Measurements from ENCODE around the gene CST7.

CST7 gene

DNA sequence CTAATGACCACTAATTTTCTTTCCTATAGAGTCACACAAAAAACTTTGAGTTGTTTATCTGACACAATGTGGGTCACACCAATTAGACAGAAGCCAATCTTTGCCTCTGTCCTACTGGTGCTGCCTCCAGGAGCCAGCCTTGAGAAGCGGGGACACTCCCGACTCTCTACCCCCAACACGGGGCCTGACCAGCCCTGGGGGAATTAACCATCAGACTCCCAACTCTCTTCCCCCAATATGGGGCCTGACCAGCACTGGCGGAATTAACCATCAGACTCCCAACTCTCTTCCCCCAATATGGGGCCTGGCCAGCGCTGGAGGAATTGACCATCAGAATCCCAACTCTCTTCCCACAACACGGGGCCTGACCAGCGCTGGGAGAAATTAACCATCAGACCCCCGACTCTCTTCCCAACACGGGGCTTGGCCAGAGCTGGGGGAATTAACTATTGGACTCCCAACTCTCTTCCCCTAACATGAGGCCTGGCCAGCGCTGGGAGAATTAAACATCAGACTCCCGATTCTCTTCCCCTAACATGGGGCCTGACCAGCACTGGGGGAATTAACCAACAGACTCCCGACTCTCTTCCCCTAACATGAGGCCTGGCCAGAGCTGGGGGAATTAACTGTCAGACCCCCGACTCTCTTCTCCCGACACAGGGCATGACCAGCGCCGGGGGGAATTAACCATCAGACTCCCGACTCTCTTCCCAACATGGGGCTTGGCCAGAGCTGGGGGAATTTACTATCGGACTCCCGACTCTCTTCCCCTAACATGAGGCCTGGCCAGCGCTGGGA, 12.5 kb downstream of the CST7 start:
- no peak overlapping the region for H3K4me3 ChIP-seq (ENCODE audit: low read depth, low read length)
- DNase-seq (ENCODE audit: low read depth): no peak

DNA sequence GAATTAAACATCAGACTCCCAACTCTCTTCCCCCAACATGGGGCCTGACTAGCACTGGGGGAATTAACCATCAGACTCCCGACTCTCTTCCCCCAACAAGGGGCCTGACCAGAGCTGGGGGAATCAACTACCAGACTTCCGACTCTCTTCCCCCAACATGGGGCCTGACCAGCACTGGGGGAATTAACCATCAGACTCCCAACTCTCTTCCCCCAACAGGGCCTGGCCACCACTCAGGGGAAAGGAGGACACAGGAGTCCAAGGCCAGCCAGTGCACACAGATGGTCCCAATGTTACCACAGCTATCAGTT, 13.1 kb downstream of the CST7 start:
- DNase-seq (ENCODE audit: low read depth): no peak
- no peak overlapping the region for H3K4me3 ChIP-seq (ENCODE audit: low read depth, low read length)

DNA sequence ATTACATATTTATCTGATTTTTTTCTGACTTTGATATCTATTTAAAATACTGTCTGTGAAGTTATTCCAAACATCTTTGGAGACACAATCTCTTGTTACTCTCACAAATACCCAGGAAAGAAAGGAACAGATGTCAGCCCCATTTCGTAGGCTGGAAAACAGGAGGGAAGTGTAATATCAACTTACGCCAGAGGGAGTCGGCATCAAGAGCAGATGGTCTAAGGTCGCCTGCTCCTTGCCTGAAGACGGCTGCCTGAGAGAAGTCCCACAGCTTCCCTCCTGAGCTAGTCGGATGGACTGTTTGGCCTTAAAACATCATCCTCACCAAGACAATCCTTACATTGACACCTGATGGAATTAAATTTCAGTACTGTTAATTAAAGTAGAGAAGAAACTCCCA, 13.4 kb downstream of the CST7 start:
- no peak for DNase-seq (ENCODE audit: low read depth)
- H3K4me3 ChIP-seq (ENCODE audit: low read depth, low read length): no peak overlapping the region

DNA sequence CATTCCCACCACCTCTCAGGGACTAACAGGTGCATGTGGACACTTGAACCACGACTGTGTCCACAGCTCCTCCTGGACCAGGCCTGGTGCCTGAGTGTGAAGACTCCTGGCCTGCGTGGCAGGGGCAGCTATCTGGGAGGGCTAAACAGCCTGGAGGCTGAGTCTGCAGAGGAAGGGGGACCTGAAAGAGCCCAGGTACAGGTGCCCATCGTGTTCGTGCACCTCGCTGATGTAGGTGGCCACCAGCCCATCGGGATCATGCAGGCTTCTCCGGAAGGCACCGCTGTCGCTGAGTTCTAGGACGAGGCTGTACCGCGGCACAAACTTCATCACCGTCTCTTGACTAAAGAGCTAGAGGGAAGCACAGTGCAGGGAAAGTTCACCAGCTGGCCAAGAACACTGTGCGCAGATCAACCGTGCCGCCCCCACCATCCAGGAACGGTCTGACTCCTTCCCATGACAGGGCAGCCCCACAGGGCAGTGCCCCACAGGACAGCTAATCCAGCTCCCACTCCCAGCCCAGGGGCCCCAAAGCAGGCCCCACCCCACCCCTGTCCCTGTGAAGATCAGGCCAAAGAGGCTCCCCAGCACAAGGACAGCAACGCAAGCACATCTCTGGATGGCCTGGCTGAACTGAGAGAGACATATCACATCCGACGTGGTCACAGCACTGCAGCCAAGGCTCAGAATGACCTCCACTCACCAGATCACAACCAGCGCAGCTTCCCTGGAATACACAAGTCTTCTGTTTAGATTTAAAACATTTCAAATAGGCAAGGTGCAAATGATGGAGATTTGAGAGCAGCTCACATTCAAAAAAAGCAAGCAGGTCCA, 14.8 kb downstream of the CST7 start:
- H3K4me3 ChIP-seq (ENCODE audit: low read depth, low read length): no peak overlapping the region
- no peak for DNase-seq (ENCODE audit: low read depth)

DNA sequence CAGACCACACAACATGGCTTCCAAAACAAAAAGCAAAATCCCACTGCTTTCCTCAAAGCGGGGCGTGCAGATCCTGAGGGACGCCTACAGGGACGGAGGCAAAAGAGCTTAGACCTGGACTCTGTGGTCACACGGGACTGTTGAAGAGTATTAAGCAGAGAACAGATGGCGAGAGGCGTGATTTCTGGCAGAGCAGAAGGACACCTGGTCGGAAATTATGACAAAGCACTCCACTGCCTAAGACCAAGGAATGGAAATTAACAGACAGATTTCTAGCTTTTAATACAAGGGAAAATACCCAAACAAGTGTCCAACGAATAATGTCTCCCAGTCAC, 15.4 kb downstream of the CST7 start:
- no peak overlapping the region for H3K4me3 ChIP-seq (ENCODE audit: low read depth, low read length)
- DNase-seq (ENCODE audit: low read depth): no peak

DNA sequence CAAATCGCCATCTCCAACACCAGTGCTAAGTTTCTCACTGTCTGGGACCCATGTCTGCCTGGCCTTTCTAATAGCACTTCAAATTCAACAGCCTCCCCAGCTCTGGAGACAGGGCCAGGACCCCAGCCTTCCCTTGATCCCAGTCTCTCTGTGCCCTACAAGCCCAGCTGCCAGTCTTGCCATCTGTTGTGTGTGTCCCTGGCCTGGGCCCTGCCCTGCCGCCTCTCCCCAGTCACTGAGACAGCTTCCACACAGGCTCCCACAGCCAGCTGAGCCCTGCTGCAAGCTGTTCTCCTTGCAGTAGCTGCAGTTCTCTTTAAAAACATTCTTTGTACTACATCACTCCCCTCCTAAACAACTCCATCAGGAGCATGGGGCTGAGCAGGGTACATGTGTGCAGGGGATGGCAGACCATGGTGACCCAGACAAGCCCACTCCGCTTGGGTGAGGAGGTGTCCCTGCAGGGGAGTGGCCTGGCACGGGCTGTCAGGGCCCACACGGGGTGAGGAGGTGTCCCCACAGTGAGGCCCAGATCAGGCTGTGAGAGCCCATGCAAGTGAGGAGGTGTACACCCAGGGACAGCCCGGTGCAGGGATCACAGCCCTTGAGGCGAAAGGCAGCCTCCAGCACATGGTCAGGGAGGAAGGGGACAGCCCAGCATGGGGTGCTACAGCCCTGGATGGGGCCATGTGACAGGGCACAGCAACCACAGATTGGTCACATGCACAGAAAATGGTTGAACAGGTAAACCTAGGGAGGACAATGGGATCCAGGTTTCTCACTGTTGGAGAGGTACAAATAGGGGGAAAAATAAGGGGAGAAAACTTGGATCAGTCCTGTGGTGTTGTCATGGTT, 16.2 kb downstream of the CST7 start:
- no peak for DNase-seq (ENCODE audit: low read depth)
- H3K4me3 ChIP-seq (ENCODE audit: low read depth, low read length): no peak overlapping the region

DNA sequence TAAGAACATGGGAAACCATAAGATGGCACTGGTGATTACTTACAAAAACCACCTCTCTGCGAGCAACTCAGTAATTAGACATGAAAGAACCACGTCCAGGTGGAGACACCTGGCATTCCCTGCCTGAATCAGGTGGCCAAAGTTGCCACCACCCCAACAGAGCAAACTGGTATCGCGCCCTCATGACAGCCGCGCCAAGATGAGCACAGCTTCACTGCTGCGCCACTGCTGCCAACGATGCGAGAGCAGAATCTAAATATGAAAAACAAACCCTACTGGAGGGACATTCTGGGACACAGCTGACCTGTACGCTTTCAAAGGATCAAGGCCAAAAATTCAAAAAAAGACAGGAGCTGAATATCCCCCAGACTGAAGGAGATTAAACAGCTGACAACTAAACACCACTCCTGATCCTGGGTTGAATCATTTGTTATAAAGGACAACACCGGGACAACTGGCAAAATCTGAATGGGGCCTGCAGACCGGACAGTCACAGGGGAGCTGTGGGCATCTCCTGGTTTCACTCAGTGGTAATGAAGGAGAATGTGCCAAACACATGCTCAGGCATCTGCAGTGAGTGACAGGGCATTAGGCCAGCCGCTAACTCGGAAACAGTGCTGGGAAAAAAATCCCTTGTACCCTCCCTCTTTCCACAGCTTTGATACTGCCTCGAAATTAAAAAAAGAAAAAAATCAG, 17.4 kb downstream of the CST7 start:
- DNase-seq (ENCODE audit: low read depth): no peak
- H3K4me3 ChIP-seq (ENCODE audit: low read depth, low read length): no peak overlapping the region

DNA sequence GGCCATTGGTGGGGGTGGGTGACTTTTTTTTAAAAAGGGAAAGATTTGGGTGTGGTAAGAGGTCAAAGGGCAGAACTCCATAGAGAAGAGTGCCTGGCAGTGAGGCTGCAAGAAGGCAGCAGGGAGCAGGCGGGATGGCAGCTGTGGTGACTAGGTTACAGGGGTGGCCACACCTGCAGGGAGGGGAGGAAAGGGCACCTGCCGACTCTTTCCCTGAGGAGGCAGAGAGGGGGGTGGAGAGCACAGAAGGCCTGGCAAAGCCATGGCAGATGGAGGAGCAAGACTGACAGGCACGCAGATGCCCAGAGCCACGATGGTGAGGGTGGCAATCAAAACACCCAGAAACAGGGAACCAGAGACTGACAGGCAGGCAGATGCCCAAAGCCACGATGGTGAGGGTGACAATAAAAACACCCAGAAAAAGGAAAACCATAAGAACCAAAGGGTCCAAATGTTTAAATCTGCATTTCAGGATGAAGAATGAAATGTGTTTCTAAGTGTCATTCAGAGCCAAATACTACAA, 19.3 kb downstream of the CST7 start:
- no peak overlapping the region for H3K4me3 ChIP-seq (ENCODE audit: low read depth, low read length)
- DNase-seq (ENCODE audit: low read depth): no peak

DNA sequence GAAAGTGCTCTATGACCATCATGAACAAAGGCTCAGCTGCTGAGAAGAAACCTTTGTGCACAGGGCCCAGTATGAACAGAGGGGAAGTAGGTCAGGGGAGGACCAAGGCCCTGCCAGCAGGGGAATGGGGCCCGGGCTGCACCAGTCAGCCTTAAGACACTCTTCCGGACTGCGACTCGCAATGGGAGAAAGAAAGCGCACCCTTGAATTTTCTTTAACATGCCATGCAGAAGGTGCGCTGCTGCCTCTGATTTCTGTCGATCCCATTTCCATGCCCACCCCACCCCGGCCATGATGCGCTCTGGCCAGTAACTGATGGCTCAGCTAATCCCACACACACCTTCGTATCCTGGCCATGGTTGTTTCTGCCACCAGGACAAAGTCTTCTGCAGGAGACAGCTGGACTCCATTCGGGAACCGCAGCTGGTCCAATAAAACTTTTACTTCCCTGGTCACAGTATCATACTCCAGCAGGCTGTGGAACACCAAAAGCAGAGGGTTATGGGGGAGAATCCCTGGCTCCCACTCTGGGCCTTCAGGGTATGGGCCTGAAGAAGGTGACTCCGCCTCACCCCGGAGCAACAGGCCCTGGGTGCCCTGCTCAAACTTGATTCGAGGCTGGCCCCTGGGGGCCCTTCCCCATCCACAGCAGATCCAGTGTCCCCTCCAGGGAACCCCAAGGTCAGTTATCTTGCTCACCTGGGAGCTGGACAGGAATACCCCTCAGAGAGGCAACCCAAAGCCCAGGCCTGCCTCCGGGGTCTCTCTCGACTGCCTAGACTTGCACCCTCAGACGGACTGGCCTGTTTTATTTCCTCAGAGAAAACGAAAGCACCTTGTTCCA, 20.3 kb downstream of the CST7 start:
- DNase-seq (ENCODE audit: low read depth): no peak
- no peak overlapping the region for H3K4me3 ChIP-seq (ENCODE audit: low read depth, low read length)

DNA sequence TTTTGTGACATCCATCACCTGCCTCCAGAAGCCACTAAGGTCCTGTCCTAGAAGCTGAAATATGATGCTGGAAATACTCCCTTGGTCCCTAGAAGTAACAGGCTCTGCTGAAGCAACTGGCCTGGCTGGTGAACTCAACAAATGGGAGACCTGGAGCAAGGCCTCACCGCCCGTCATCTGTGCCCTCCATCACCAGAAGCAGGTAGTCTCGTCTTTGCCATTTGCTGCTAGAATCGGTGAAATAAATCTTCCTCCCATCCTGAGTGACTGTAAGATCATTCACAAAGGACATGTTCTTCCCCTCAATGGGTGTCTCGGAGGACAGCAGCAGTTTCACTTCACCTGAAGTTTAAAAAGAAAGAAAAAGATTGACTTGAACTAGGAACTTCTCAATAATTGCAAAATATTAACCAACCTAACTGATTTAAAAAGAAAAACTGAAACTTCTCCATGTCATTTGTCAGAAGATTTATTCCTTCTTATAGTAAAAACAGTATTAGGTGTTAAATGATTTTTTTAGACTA, 21.0 kb downstream of the CST7 start:
- no peak for DNase-seq (ENCODE audit: low read depth)
- no peak overlapping the region for H3K4me3 ChIP-seq (ENCODE audit: low read depth, low read length)

DNA sequence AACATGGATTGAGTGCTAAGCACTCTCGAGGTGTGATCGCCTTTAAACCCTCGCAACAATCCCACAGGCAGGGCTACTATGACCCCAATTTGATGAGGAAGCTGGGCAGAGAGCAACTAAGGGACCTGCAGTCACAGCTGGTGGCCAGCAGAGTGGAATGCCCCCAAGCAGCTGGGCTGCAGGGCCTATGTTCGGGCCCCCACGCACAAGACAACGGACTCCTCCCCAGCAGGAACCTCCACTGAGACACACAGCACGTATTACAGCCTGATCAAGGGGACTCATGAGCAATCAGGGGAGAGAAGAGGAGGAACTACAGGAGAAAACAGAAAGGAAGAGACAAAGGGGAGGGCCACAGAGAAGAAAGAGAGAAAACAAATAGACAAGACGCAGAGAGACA, 21.7 kb downstream of the CST7 start:
- H3K4me3 ChIP-seq (ENCODE audit: low read depth, low read length): no peak overlapping the region
- DNase-seq (ENCODE audit: low read depth): no peak

DNA sequence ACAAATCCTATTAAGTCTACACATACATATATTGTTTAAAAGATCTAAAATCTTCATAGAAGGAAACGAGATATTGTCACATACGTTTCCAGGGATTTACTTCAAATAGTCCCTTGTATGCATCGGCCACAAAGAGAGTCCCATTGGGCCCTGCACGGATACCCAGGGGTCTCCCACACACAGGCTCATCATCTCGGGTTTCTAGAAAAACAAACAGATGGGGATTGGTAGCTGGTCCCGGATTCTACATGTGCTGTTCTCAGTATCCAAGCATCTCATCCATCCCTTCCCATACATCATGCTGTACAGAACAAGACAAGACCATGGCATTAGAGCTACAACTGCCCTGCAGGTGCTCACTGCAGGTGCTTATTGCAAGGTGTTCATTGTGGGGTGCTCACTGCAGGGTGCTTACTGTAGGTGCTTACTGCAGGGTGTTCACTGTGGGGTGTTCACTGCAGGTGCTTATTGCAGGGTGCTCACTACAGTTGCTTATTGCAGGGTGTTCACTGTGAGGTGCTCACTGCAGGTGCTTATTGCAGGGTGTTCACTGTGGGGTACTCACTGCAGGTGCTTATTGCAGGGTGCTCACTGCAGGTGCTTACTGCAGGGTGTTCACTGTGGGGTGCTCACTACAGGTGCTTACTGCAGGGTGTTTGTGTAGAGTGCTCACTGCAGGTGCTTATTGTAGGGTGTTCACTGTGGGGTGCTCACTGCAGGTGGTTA, 22.5 kb downstream of the CST7 start:
- no peak for DNase-seq (ENCODE audit: low read depth)
- H3K4me3 ChIP-seq (ENCODE audit: low read depth, low read length): no peak overlapping the region

DNA sequence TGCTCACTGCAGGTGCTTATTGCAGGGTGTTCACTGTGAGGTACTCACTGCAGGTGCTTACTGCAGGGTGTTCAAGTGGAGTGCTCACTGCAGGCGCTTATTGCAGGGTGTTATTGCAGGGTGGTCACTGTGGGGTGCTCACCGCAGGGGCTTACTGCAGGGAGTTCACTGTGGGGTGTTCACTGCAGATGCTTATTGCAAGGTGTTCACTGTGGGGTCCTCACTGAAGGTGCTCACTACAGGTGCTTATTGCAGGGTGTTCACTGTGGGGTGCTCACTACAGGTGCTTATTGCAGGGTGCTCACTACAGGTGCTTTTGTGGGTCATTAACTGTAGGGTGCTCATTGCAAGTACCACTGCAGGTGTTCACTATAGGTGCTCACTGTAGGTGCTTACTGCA, 23.3 kb downstream of the CST7 start:
- DNase-seq (ENCODE audit: low read depth): no peak

DNA sequence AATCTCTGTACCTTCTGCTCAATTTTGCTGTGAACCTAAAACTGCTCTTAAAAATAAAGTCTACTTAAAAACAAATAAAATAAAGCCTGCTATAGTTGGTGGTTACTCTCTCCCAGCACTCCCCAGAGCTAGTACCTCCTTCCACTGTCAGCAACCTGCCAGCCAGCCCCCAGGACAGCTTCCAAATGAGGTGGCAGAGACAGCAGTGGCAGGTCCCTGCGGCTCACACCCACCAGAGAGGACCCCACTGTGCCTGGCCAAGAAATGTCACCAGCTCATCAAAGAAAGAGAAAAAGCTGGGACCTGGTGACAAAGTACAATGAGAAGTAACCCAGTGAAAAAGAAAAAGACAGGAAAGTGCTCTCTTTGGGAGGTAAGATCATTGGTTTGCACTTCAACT, 28.3 kb downstream of the CST7 start:
- H3K4me3 ChIP-seq (ENCODE audit: low read depth, low read length): no peak overlapping the region
- DNase-seq (ENCODE audit: low read depth): no peak

More for the DNA sequence above, 23.3 kb downstream of the CST7 start:
- H3K4me3 ChIP-seq (ENCODE audit: low read depth, low read length): no peak overlapping the region

DNA sequence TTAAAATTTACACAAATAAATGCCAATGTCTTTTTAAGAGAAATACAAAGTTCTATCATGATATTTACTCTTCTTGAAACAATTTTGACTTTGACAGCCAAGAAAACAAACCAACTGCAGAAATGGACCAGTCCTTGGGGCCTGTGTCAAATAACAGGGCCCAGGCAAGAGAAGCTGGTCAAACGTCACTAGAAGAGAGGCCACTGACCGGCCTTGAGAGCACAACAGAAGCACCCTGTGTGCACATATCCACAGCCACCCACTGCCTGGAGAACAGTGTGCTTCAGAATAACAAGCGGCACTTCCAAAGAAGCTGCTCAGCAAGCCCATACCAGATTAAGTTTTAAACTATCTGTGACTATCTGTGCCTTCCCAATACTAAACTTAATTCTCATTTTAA, 28.7 kb downstream of the CST7 start:
- H3K4me3 ChIP-seq (ENCODE audit: low read depth, low read length): no peak overlapping the region
- no peak for DNase-seq (ENCODE audit: low read depth)

DNA sequence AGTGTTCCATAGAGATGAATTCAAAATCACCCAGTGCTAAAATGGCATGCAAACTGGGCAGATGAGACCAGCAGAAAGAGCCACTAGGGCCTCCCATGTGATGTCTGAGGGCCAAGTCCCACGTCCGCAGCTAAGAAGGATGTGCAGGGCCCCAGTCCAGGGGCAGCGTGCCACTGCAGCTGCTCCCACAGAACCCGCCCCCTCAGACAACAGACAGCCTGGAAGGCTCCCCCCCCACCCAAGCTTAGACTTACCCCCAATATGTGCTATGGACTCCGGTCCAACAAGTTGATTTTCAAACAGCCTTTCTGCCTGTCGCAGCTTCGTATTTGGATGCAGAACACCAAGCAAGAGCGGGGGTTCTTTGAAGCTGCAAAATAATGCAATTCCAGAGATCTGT, 29.4 kb downstream of the CST7 start:
- DNase-seq (ENCODE audit: low read depth): no peak
- no peak overlapping the region for H3K4me3 ChIP-seq (ENCODE audit: low read depth, low read length)

DNA sequence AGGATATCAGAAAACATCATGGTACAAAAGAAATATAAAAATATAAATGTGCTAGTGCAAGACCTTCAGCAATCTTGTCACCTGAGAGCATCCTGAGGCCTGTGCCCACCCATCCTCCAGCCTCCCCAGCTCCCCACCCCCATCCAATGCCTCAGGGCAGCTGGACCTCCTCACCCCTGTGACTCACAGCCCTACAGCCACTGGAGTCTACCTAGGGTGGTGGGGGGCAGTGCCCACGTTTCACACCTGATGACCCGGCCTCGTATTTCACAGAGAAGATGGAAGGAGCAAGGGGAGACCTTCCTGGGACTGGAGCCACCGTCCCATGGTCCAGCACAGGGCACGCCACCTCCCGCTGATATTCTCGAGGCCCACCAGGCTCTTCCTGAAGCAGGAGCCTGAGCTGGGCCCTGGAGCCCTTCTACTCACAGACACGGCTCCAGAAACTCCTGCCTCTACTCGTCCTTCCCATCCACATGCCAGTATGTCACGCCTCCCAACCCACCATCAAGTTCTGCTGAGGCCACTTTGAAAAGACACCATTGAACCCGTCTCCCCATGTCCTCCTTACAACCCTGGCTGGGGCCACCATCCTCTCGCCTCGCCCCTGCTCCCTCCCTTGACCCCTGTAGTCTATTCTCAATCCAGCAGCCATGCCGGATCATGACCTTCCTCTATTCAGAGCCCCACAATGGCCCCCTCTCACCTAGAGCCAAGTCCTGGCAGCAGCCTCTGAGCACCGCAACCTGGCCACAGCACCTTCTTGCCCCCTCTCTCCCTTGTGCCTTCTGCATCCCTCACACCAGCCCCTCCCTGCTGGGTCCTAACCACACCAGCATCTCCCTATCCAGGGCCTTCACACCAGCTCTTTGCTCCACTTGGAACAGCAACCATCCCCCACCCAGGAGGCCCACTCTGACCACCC, 30.2 kb downstream of the CST7 start:
- H3K4me3 ChIP-seq (ENCODE audit: low read depth, low read length): no peak overlapping the region
- no peak for DNase-seq (ENCODE audit: low read depth)

All from skeletal muscle cell (primary cell).